ENCODE data around the gene TMEM107. TPM values are rescaled to one million over a fixed set of nuclear protein-coding genes. Genes with fewer than 3 reads are reported as not detected.

TMEM107 gene
- total RNA-seq, 1 donor from 2014 or later: 14.6 TPM

DNA sequence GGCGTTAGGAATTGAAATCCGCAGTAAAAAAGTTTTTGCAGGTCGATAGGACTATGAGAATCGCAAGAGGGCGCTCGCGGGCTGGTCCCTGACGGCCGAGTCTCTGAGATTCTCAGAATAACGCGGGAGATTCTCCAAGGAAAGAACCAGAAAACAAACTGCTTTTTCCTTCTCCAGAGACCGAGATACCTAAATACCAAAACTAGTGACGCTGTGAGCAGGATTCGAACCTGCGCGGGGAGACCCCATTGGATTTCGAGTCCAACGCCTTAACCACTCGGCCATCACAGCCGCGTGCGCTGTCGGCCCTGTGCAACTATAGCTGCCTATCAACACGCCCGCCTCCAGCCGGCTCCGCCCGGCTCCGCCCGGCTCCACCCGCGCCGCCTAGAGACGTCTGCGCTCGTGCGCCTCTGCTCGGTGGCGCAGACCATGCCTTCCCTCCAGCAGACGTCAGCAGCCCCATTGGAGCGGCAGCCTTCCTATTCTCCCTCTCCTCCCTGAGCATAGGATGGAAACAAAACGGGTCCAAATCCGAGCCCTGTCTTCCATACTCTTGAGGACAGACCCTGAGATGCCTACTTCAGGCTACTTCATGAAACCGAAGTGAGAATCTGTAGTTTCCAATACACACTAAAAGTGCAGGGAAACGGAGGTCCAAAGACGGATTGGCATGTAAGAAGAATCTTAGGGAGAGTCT lies 37.4 kb downstream of the TMEM107 start:
- Mint-ChIP-seq H3K4me1 (ENCODE audit: unreplicated experiment) (no peaks in the 10 kb centered on the region), H3K4me3 (ENCODE audit: unreplicated experiment) (no peak overlapping the region), H3K36me3 (ENCODE audit: low read depth, unreplicated experiment) (peaks cover 14% of the 10 kb centered on the region), H3K27me3 (ENCODE audit: unreplicated experiment) (peaks cover 9% of the 10 kb centered on the region), H3K27ac (ENCODE audit: unreplicated experiment) (no peak overlapping the region), H3K9me3 (ENCODE audit: unreplicated experiment) (no peaks in the 10 kb centered on the region)
- peak; percentile 84 for TF ChIP-seq CTCF (IDR thresholded peaks at IDR 0.05; ENCODE audit: unreplicated experiment)
- DNase-seq (ENCODE audit: low spot score): peak; percentile 99

- Mint-ChIP-seq H3K36me3 (ENCODE audit: low read depth, unreplicated experiment) (peaks cover 11% of the 10 kb centered on the region), H3K4me3 (ENCODE audit: unreplicated experiment) (no peak overlapping the region), H3K27ac (ENCODE audit: unreplicated experiment) (no peak overlapping the region), H3K4me1 (ENCODE audit: unreplicated experiment) (no peaks in the 10 kb centered on the region), H3K27me3 (ENCODE audit: unreplicated experiment) (peaks cover 7% of the 10 kb centered on the region), H3K9me3 (ENCODE audit: unreplicated experiment) (no peaks in the 10 kb centered on the region)
- DNase-seq (ENCODE audit: low spot score): no peak
- TF ChIP-seq CTCF (IDR thresholded peaks at IDR 0.05; ENCODE audit: unreplicated experiment): no peak
Measured at GRCh38 chr17:8138374-8138671, 37.9 kb downstream of the TMEM107 start.

- H3K4me3 Mint-ChIP-seq (ENCODE audit: unreplicated experiment): no peak overlapping the region
- no peak for TF ChIP-seq CTCF (IDR thresholded peaks at IDR 0.05; ENCODE audit: unreplicated experiment)
- H3K4me1 Mint-ChIP-seq (ENCODE audit: unreplicated experiment): no peaks in the 10 kb centered on the region
- no peak for DNase-seq (ENCODE audit: low spot score)
- no peak overlapping the region for H3K27ac Mint-ChIP-seq (ENCODE audit: unreplicated experiment)
- H3K27me3 Mint-ChIP-seq (ENCODE audit: unreplicated experiment): peaks cover 7% of the 10 kb centered on the region
- no peaks in the 10 kb centered on the region for H3K9me3 Mint-ChIP-seq (ENCODE audit: unreplicated experiment)
- peaks cover 11% of the 10 kb centered on the region for H3K36me3 Mint-ChIP-seq (ENCODE audit: low read depth, unreplicated experiment)
Measured at GRCh38 chr17:8137645-8138373, 38.4 kb downstream of the TMEM107 start.

DNA sequence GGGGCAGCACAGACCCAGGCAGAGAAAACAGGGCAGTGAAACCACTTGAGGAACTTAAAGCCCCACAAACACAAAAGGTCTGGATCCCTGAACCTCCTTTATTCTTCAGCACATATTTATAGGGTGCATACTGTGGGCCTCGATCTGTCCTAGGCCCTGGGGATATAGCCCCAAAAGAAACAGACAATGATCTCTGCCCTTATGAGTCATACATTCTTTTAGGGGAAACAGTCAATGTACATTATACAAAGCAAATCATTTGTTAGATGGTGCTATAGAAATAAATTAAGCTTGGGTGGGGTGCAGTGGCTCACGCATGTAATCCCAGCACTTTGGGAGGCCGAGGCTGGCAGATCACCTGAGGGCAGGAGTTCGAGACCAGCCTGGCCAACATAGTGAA lies 42.2 kb downstream of the TMEM107 start:
- DNase-seq (ENCODE audit: low spot score): no peak
- Mint-ChIP-seq H3K36me3 (ENCODE audit: low read depth, unreplicated experiment) (no peaks in the 10 kb centered on the region), H3K4me1 (ENCODE audit: unreplicated experiment) (no peaks in the 10 kb centered on the region), H3K27ac (ENCODE audit: unreplicated experiment) (no peak overlapping the region), H3K4me3 (ENCODE audit: unreplicated experiment) (no peak overlapping the region), H3K9me3 (ENCODE audit: unreplicated experiment) (no peaks in the 10 kb centered on the region), H3K27me3 (ENCODE audit: unreplicated experiment) (peaks cover 4% of the 10 kb centered on the region)
- TF ChIP-seq CTCF (IDR thresholded peaks at IDR 0.05; ENCODE audit: unreplicated experiment): no peak

DNA sequence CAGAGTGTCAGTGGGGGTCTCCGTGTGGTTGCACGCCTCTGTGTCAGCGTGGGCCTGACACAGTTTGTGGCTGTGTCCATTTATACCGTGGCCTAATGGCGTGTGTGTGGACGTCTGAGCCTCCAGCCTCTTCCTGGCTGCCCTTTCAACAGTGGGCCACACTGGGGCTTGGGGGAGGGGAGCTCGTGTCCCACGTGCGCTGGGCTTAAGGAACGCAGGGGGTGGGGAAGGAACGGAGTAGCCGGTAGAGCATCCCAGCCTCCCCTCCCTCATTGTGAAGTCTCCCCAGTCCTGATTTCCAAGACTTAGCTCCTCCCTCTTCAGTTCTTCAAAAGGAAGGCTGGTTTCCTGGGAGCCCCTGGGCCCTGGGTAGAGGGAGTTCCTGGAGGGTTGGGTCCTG lies 42.8 kb downstream of the TMEM107 start:
- H3K4me3 Mint-ChIP-seq (ENCODE audit: unreplicated experiment): no peak overlapping the region
- H3K27ac Mint-ChIP-seq (ENCODE audit: unreplicated experiment): no peak overlapping the region
- H3K9me3 Mint-ChIP-seq (ENCODE audit: unreplicated experiment): no peaks in the 10 kb centered on the region
- peaks cover 4% of the 10 kb centered on the region for H3K27me3 Mint-ChIP-seq (ENCODE audit: unreplicated experiment)
- no peak for DNase-seq (ENCODE audit: low spot score)
- H3K4me1 Mint-ChIP-seq (ENCODE audit: unreplicated experiment): no peaks in the 10 kb centered on the region
- no peaks in the 10 kb centered on the region for H3K36me3 Mint-ChIP-seq (ENCODE audit: low read depth, unreplicated experiment)
- no peak for TF ChIP-seq CTCF (IDR thresholded peaks at IDR 0.05; ENCODE audit: unreplicated experiment)
